ENCODE measurements around the gene MLST8. TPM values are rescaled to one million over a fixed set of nuclear protein-coding genes. Genes with fewer than 3 reads are reported as not detected.

The MLST8 gene
- total RNA-seq, 1 experiment from 2014 or later = 53.1 TPM

DNA sequence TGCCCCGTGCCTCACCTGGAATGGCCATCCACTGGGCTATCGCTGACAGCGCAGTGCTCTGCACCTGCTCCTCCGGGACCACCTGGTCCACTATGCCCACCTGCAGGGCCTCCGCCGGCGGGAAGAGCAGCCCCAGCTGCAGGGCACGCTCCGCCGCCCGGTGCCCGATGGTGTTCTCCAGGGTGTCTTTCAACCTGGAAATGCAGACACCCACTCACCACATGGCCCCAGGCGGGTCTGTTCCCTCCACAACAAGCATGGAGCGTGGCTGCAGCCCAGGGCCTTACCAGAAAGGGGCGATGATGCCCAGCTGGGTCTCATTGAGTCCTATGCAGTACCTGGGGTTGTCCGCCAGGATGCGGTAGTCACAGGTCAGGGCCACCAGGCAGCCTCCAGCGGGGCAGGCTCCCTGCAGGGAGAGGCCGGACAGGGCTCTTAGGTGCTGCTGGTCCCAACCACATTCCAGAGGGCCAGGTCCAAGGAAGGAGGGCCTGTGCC lies 37.8 kb downstream of the MLST8 start:
- Histone ChIP-seq H3K27me3 (replicated peaks; ENCODE audit: control insufficient read depth, insufficient read depth, low read length) (no peaks in the 10 kb centered on the region), H3K4me3 (ENCODE audit: low read depth, low read length) (no peak overlapping the region), H3K36me3 (ENCODE audit: control insufficient read depth, insufficient read depth, low read length) (no peaks in the 10 kb centered on the region; the same call in none of the 2 replicates), H3K4me1 (no peaks in the 10 kb centered on the region), H3K9me3 (no peaks in the 10 kb centered on the region)
- no peaks in the 10 kb centered on the region for H3K9me3 Mint-ChIP-seq (ENCODE audit: unreplicated experiment)
- no peaks in the 10 kb centered on the region for H3K4me1 Mint-ChIP-seq (ENCODE audit: low read depth, unreplicated experiment)
- BruUV-seq (replicated peaks) = no TSS peak
- no peak overlapping the region for H3K27ac Mint-ChIP-seq (ENCODE audit: unreplicated experiment)
- POLR2A ChIA-PET = no interaction called here
- TF ChIP-seq, protein P1, sequence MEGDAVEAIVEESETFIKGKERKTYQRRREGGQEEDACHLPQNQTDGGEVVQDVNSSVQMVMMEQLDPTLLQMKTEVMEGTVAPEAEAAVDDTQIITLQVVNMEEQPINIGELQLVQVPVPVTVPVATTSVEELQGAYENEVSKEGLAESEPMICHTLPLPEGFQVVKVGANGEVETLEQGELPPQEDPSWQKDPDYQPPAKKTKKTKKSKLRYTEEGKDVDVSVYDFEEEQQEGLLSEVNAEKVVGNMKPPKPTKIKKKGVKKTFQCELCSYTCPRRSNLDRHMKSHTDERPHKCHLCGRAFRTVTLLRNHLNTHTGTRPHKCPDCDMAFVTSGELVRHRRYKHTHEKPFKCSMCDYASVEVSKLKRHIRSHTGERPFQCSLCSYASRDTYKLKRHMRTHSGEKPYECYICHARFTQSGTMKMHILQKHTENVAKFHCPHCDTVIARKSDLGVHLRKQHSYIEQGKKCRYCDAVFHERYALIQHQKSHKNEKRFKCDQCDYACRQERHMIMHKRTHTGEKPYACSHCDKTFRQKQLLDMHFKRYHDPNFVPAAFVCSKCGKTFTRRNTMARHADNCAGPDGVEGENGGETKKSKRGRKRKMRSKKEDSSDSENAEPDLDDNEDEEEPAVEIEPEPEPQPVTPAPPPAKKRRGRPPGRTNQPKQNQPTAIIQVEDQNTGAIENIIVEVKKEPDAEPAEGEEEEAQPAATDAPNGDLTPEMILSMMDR (IDR thresholded peaks at IDR 0.05; ENCODE audit: insufficient read depth in 1 of 2, low read depth in 1 of 2, low read length in 1 of 2, severe bottlenecking in 1 of 2, unreplicated experiment in 1 of 2) = no peak
- H3K36me3 Mint-ChIP-seq (ENCODE audit: insufficient read depth, unreplicated experiment) = peaks cover 66% of the 10 kb centered on the region
- CTCF ChIA-PET = no interaction called here
- H3K27me3 Mint-ChIP-seq (ENCODE audit: insufficient read depth, unreplicated experiment) = no peaks in the 10 kb centered on the region
- DNase-seq = no peak
- intact Hi-C loops (cut with micrococcal nuclease; ENCODE audit: unreplicated experiment) = no loop called here
- H3K4me3 Mint-ChIP-seq (ENCODE audit: unreplicated experiment) = no peak overlapping the region

DNA sequence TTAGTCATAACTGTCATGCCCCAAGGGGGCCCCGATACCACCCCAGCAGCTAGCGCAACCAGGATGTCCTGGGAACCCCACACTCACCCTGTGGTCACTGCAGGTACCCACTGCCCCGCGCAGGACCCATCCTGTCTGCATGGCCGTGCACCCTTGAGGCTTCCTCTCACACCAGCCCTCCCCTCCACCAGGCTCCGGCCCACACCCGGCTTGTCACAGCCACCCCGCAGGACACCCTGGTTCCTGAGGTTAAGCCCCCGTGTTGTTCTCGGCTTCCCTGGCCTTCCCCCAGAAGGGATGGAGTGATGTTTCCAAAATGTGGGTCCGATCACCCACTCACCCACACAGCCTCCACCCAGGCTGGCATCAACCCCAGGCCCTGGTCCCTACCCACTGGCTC lies 38.5 kb downstream of the MLST8 start:
- Mint-ChIP-seq H3K9me3 (ENCODE audit: unreplicated experiment) (no peaks in the 10 kb centered on the region), H3K4me3 (ENCODE audit: unreplicated experiment) (no peak overlapping the region), H3K27ac (ENCODE audit: unreplicated experiment) (no peak overlapping the region), H3K36me3 (ENCODE audit: insufficient read depth, unreplicated experiment) (peaks cover 67% of the 10 kb centered on the region), H3K27me3 (ENCODE audit: insufficient read depth, unreplicated experiment) (no peaks in the 10 kb centered on the region), H3K4me1 (ENCODE audit: low read depth, unreplicated experiment) (no peaks in the 10 kb centered on the region)
- TF ChIP-seq, protein P1 (IDR thresholded peaks at IDR 0.05; ENCODE audit: insufficient read depth in 1 of 2, low read depth in 1 of 2, low read length in 1 of 2, severe bottlenecking in 1 of 2, unreplicated experiment in 1 of 2) = no peak
- no peak for DNase-seq
- Histone ChIP-seq H3K27me3 (replicated peaks; ENCODE audit: control insufficient read depth, insufficient read depth, low read length) (no peaks in the 10 kb centered on the region), H3K4me3 (ENCODE audit: low read depth, low read length) (no peak overlapping the region), H3K4me1 (no peaks in the 10 kb centered on the region), H3K9me3 (no peaks in the 10 kb centered on the region), H3K36me3 (ENCODE audit: control insufficient read depth, insufficient read depth, low read length) (no peaks in the 10 kb centered on the region; the same call in none of the 2 replicates)
- no TSS peak for BruUV-seq (replicated peaks)
- CTCF ChIA-PET = no interaction called here
- POLR2A ChIA-PET = no interaction called here
- intact Hi-C loops (cut with micrococcal nuclease; ENCODE audit: unreplicated experiment) = no loop called here

DNA sequence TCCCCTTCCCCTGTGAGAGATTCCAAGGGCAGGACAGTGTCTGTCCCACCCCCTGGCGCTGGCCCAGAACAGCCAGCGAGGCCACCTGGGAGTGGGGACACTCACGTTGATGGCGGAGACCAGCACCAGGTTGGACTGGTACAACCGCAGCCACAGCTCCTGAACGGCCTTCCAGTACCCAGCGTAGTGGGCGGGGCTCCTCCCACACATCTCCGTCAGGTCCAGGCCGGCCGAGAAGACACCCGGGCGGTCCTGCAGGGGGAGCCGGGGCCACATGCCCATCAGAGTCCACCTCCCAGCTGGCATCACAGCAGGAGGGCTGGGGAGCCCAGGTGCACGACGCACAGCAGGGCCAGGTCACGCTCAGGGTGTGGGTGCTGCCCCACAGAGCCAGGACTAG lies 39.0 kb downstream of the MLST8 start:
- H3K4me1 Mint-ChIP-seq (ENCODE audit: low read depth, unreplicated experiment) = no peaks in the 10 kb centered on the region
- DNase-seq = no peak
- POLR2A ChIA-PET = no interaction called here
- peaks cover 67% of the 10 kb centered on the region for H3K36me3 Mint-ChIP-seq (ENCODE audit: insufficient read depth, unreplicated experiment)
- BruUV-seq (replicated peaks) = no TSS peak
- TF ChIP-seq, protein P1 (IDR thresholded peaks at IDR 0.05; ENCODE audit: insufficient read depth in 1 of 2, low read depth in 1 of 2, low read length in 1 of 2, severe bottlenecking in 1 of 2, unreplicated experiment in 1 of 2) = no peak
- Histone ChIP-seq H3K4me1 (no peaks in the 10 kb centered on the region), H3K36me3 (ENCODE audit: control insufficient read depth, insufficient read depth, low read length) (no peaks in the 10 kb centered on the region; the same call in none of the 2 replicates), H3K9me3 (no peaks in the 10 kb centered on the region), H3K4me3 (ENCODE audit: low read depth, low read length) (no peak overlapping the region), H3K27me3 (replicated peaks; ENCODE audit: control insufficient read depth, insufficient read depth, low read length) (no peaks in the 10 kb centered on the region)
- intact Hi-C loops (cut with micrococcal nuclease; ENCODE audit: unreplicated experiment) = no loop called here
- no peak overlapping the region for H3K4me3 Mint-ChIP-seq (ENCODE audit: unreplicated experiment)
- no peak overlapping the region for H3K27ac Mint-ChIP-seq (ENCODE audit: unreplicated experiment)
- H3K27me3 Mint-ChIP-seq (ENCODE audit: insufficient read depth, unreplicated experiment) = no peaks in the 10 kb centered on the region
- H3K9me3 Mint-ChIP-seq (ENCODE audit: unreplicated experiment) = no peaks in the 10 kb centered on the region
- CTCF ChIA-PET = no interaction called here

Data from Caco-2 (cell line).